Ascending aorta (tissue), 2 donors: Measurements from ENCODE around the gene ZNF835. TPM values are rescaled to one million over a fixed set of nuclear protein-coding genes. Genes with fewer than 3 reads are reported as not detected.

ENCODE experiments used
- DNase-seq, 2 donors: peaks; one replicate each; pipeline ENCODE4 v3.0.0-alpha.2; 2019; ENCODE audit warnings: low spot score in 2 of 2
- H3K27ac ChIP-seq, 2 donors: fragments of 200-600 bp; sonication (generic); one replicate each; pipeline ENCODE4 v1.5.1; 2016 to 2017; ENCODE audit warnings: mild to moderate bottlenecking in 1 of 2
- H3K27me3 ChIP-seq: fragments of 200-600 bp; sonication (generic); one replicate; pipeline ENCODE4 v1.5.1; 2017
- H3K36me3 ChIP-seq, 2 donors: fragments of 200-600 bp; sonication (generic); one replicate each; pipeline ENCODE4 v1.5.1; 2016
- H3K4me1 ChIP-seq, 2 donors: fragments of 200-600 bp; sonication (generic); one replicate each; pipeline ENCODE4 v1.5.1; 2016 to 2017; ENCODE audit warnings: mild to moderate bottlenecking in 1 of 2
- H3K4me3 ChIP-seq, 2 donors: fragments of 200-600 bp; sonication (generic); one replicate each; pipeline ENCODE4 v1.5.1; 2016 to 2017; ENCODE audit warnings: mild to moderate bottlenecking in 1 of 2
- H3K9me3 ChIP-seq, 2 donors: fragments of 200-600 bp; sonication (generic); one replicate each; pipeline ENCODE4 v1.5.1; 2016
- intact Hi-C: fragments of 100-400 bp; cut with DNase I; formaldehyde crosslinking; loops from one replicate; pipeline ENCODE4 v1.15.1; 2023
- total RNA-seq: library from RNA; depleted of rRNA; stranded (reverse); fragments of >200 nt; gene quantifications from one replicate; pipeline ENCODE4 v1.1.0, GENCODE V29; 2016
- TF ChIP-seq, protein P1 (sequence below), 3 experiments: fragments of 200-600 bp in 2 of 3; fragments of 450-650 bp in 1 of 3; sonication (generic) in 2 of 3; IDR thresholded peaks; one replicate each; pipeline ENCODE4 v1.5.1; 2016 to 2019; ENCODE audit warnings: antibody characterized with exemption in 3 of 3, mild to moderate bottlenecking in 1 of 3, moderate library complexity in 1 of 3

Gene ZNF835
- total RNA-seq, 1 donor from 2014 or later, result 4.0 TPM

DNA sequence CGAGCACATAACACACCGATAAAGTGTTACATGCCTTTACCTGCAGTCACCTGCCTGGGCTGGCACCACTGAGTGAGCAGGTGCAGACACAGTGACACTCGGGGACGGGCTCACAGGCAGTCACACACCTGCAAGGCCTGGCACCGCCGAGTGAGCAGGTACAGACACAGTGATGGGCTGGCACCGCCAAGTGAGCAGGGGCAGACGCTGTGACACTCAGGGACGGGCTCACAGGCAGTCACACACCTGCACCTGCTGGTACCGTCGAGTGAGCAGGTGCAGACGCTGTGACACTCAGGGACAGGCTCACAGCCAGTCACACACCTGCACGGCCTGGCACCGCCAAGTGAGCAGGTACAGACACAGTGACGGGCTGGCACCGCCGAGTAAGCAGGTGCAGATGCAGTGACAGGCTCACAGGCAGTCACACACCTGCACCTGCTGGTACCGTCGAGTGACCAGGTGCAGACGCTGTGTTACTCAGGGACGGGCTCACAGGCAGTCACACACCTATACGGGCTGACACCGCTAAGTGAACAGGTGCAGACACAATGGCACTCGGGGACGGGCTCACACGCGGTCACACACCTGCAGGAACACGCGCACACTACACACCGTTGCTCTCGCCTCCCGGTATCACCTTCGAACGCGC, 470 bp downstream of the ZNF835 start:
- no peak overlapping the region for H3K27ac ChIP-seq
- TF ChIP-seq, protein P1, sequence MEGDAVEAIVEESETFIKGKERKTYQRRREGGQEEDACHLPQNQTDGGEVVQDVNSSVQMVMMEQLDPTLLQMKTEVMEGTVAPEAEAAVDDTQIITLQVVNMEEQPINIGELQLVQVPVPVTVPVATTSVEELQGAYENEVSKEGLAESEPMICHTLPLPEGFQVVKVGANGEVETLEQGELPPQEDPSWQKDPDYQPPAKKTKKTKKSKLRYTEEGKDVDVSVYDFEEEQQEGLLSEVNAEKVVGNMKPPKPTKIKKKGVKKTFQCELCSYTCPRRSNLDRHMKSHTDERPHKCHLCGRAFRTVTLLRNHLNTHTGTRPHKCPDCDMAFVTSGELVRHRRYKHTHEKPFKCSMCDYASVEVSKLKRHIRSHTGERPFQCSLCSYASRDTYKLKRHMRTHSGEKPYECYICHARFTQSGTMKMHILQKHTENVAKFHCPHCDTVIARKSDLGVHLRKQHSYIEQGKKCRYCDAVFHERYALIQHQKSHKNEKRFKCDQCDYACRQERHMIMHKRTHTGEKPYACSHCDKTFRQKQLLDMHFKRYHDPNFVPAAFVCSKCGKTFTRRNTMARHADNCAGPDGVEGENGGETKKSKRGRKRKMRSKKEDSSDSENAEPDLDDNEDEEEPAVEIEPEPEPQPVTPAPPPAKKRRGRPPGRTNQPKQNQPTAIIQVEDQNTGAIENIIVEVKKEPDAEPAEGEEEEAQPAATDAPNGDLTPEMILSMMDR (IDR thresholded peaks at IDR 0.05), result no peak
- intact Hi-C loops, result loop anchor here (2.0 kb wide), 2 partner anchors 76 to 170 kb away; partner anchors contain the start of genes PEG3, ZIM2 and ZNF71
- H3K27me3 ChIP-seq, result no peaks in the 10 kb centered on the region
- no peaks in the 10 kb centered on the region for H3K9me3 ChIP-seq
- peaks cover 0 to 7% of the 10 kb centered on the region in 2 donors for H3K4me1 ChIP-seq
- peak in 1 of 2 donors; percentile 60 for DNase-seq
- H3K36me3 ChIP-seq, result no peaks in the 10 kb centered on the region
- peak overlapping the region; percentile 57 to 79 for H3K4me3 ChIP-seq

DNA sequence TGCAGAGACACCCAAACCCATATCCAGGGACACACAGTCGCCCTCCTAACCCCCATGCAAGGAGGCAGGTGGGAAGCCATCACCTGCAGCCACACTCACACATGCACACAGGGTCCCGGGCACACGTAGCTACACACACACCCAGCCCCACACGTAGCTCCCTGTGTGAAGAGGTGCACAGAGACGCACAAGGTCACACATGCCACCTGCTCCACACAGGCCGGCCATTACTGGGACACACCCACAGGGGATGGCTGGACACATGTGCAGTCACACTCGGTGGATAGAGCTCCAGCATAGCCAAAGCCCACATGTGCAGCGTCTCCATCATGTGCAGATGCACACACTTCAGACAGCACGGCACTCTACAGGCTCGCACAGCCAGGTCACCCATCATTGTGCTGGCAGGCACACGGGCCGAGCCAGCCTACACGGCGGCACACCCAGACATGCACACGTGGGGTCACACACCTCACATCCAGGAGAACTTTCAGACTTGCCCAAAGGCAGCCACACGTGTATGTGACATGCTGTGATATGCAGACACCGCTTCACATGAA, 1.1 kb downstream of the ZNF835 start:
- intact Hi-C loops, result loop anchor here (2.0 kb wide), 2 partner anchors 76 to 170 kb away; partner anchors contain the start of genes PEG3, ZIM2 and ZNF71

DNA sequence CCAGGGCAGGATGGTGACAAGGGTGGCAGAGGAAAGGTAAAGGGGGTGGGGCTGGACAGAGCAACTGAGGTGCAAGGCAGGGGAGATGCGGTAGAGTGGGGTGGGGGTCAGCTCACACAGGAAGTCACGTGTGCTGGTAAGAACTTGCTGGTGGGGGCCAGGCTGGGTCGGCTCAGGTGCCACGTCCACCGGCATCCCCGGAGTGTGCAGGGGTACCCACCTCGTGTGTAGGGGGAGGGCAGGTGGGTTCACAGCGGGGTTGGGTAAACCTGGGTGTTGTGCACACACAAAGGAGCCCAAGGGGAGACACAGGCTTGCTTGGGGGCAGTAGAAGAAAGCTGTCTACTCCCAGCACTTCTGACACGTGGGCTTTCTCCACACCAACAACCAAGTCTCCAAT, 2.9 kb downstream of the ZNF835 start:
- peaks cover 6 to 11% of the 10 kb centered on the region in 2 donors for H3K36me3 ChIP-seq
- no peaks in the 10 kb centered on the region for H3K9me3 ChIP-seq
- H3K4me1 ChIP-seq, result peaks cover 0 to 7% of the 10 kb centered on the region in 2 donors
- intact Hi-C loops, result no loop called here
- H3K4me3 ChIP-seq, result no peak overlapping the region
- DNase-seq, result peak in 1 of 2 donors; percentile 37
- TF ChIP-seq, protein P1 (IDR thresholded peaks at IDR 0.05), result no peak
- no peaks in the 10 kb centered on the region for H3K27me3 ChIP-seq
- H3K27ac ChIP-seq, result no peak overlapping the region

More for the DNA sequence above, 1.1 kb downstream of the ZNF835 start:
- H3K27me3 ChIP-seq, result no peaks in the 10 kb centered on the region
- H3K27ac ChIP-seq, result no peak overlapping the region
- no peaks in the 10 kb centered on the region for H3K9me3 ChIP-seq
- TF ChIP-seq, protein P1 (IDR thresholded peaks at IDR 0.05), result no peak
- peak overlapping the region in 1 of 2 donors; percentile 79 for H3K4me3 ChIP-seq
- H3K36me3 ChIP-seq, result no peaks in the 10 kb centered on the region
- peaks cover 0 to 7% of the 10 kb centered on the region in 2 donors for H3K4me1 ChIP-seq
- DNase-seq, result peak in 1 of 2 donors; percentile 54

DNA sequence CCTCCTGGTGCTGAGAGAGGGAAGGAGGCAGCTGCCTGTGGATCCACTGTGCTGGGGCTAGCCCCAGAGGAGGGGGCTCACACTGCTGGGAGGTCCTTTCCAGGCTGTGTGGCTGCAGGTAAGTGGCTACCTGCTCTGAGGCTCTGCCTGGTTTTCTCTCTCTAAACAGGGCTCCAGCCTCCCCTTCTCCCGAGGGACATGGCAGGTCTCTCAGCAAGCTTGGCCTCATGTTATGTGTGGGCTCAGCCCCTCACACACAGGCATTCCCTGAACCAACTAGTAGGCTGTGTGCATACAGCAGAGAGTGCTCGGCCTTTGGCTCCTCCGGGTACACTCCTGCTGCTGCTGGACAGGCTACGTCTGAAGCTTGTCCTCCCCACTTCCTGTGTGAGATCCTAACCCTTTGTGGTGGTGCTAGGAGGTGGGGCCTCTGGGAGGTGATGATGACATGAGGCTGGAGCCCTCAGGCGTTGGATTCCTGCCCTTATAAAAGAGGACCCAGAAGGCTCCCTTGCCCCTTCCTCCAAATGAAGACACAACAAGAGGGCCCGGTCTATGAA, 4.2 kb downstream of the ZNF835 start:
- no peak overlapping the region for H3K4me3 ChIP-seq
- peaks cover 7 to 15% of the 10 kb centered on the region in 2 donors for H3K36me3 ChIP-seq
- intact Hi-C loops, result no loop called here
- TF ChIP-seq, protein P1 (IDR thresholded peaks at IDR 0.05), result no peak
- DNase-seq, result peak in 1 of 2 donors; percentile 42
- peaks cover 0 to 7% of the 10 kb centered on the region in 2 donors for H3K4me1 ChIP-seq
- H3K27me3 ChIP-seq, result no peaks in the 10 kb centered on the region
- H3K9me3 ChIP-seq, result no peaks in the 10 kb centered on the region
- H3K27ac ChIP-seq, result no peak overlapping the region

- no peak overlapping the region for H3K27ac ChIP-seq
- peak in 1 of 2 donors; percentile 33 for DNase-seq
- H3K4me1 ChIP-seq, result no peaks in the 10 kb centered on the region
- peaks cover 0 to 2% of the 10 kb centered on the region in 2 donors for H3K9me3 ChIP-seq
- H3K27me3 ChIP-seq, result no peaks in the 10 kb centered on the region
- intact Hi-C loops, result no loop called here
- no peak overlapping the region for H3K4me3 ChIP-seq
- peaks cover 7 to 18% of the 10 kb centered on the region in 2 donors for H3K36me3 ChIP-seq
- TF ChIP-seq, protein P1 (IDR thresholded peaks at IDR 0.05), result no peak
These were observed 7.0 kb downstream of the ZNF835 start for GRCh38 chr19:56664511-56664910.
